GM21529 (cell line): Measurements from ENCODE around the gene BMPR1B.

Experiments used
- ATAC-seq: cut with Tn5 transposase; IDR thresholded peaks from one replicate; pipeline ENCODE4 v1.9.1; 2021; ENCODE audit not compliant: unreplicated experiment

BMPR1B gene

GRCh38 chr4:94947681-94948108 is 189.9 kb downstream of the BMPR1B start:
- no peak for ATAC-seq

- no peak for ATAC-seq
Measured at GRCh38 chr4:94954251-94954650, 196.5 kb downstream of the BMPR1B start.

GRCh38 chr4:94957030-94957429 is 199.3 kb downstream of the BMPR1B start:
- no peak for ATAC-seq

- ATAC-seq = no peak
Measured at GRCh38 chr4:94959307-94959706, 201.6 kb downstream of the BMPR1B start.

GRCh38 chr4:94960708-94961107 is 203.0 kb downstream of the BMPR1B start:
- no peak for ATAC-seq

GRCh38 chr4:94961420-94961819 is 203.7 kb downstream of the BMPR1B start:
- ATAC-seq = no peak

- ATAC-seq = no peak
Measured at GRCh38 chr4:94962484-94962883, 204.7 kb downstream of the BMPR1B start.

GRCh38 chr4:94965852-94966251 is 208.1 kb downstream of the BMPR1B start:
- no peak for ATAC-seq

GRCh38 chr4:94968493-94968892 is 210.7 kb downstream of the BMPR1B start:
- ATAC-seq = no peak

GRCh38 chr4:94970650-94971049 is 212.9 kb downstream of the BMPR1B start:
- no peak for ATAC-seq

GRCh38 chr4:94974773-94975172 is 217.0 kb downstream of the BMPR1B start:
- ATAC-seq = no peak

- ATAC-seq = no peak
Measured at GRCh38 chr4:94976371-94977011, 218.7 kb downstream of the BMPR1B start.

GRCh38 chr4:94978904-94979303 is 221.1 kb downstream of the BMPR1B start:
- no peak for ATAC-seq

GRCh38 chr4:94979621-94980020 is 221.9 kb downstream of the BMPR1B start:
- ATAC-seq = no peak

GRCh38 chr4:94995684-94996394 is 238.1 kb downstream of the BMPR1B start:
- ATAC-seq = no peak

- no peak for ATAC-seq
Measured at GRCh38 chr4:95000076-95000648, 242.4 kb downstream of the BMPR1B start.

GRCh38 chr4:95004912-95005311 is 247.2 kb downstream of the BMPR1B start:
- no peak for ATAC-seq

- no peak for ATAC-seq
Measured at GRCh38 chr4:95007998-95008397, 250.2 kb downstream of the BMPR1B start.

GRCh38 chr4:95013236-95013635 is 255.5 kb downstream of the BMPR1B start:
- no peak for ATAC-seq

GRCh38 chr4:95014068-95014467 is 256.3 kb downstream of the BMPR1B start:
- ATAC-seq = no peak

GRCh38 chr4:95017305-95018064 is 259.7 kb downstream of the BMPR1B start:
- no peak for ATAC-seq

- no peak for ATAC-seq
Measured at GRCh38 chr4:95018785-95019184, 261.0 kb downstream of the BMPR1B start.
